ENCODE results near the gene FGFBP2. TPM values are rescaled to one million over a fixed set of nuclear protein-coding genes. Genes with fewer than 3 reads are reported as not detected.
"Not testable (repeated sequence)": the region's sequence is repeated elsewhere in the genome, so short reads cannot be mapped to it uniquely, and the experiment has no call there.

FGFBP2 gene
- total RNA-seq, 8 experiments from 2014 or later, result 0.38 to 7.9 (median 0.71) TPM; not detected in 3

GRCh38 chr4:15918484-15919129 lies 44.4 kb downstream of the FGFBP2 start:
- no peak for ATAC-seq (replicated peaks in 6 of 8)
- Histone ChIP-seq H3K4me3 (no peak overlapping the region), H3K27ac (no peak overlapping the region), H3K4me1 (replicated peaks in 1 of 2) (no peaks in the 10 kb centered on the region)
- 21 to 100% (median 94%) methylated on average over 1 to 4 of the region's 4 CpGs; no CpG with 5 or more reads in 4 of the 10 experiments for WGBS, 10 experiments
- in situ Hi-C loops (cut with MboI; ENCODE audit: low pct_unique_long_range_greater_than_20kb in 2 of 9, low sequenced_read_pairs in 9 of 9, unreplicated experiment in 9 of 9), result no loop called here

- in situ Hi-C loops (cut with MboI; ENCODE audit: low pct_unique_long_range_greater_than_20kb in 2 of 9, low sequenced_read_pairs in 9 of 9, unreplicated experiment in 9 of 9), result no loop called here
- ATAC-seq (replicated peaks in 6 of 8), result no peak
- WGBS, 10 experiments, result 29 to 100% (median 70%) methylated on average over 1 to 2 of the region's 2 CpGs; no CpG with 5 or more reads in 4 of the 10 experiments
- H3K4me1 ChIP-seq (replicated peaks in 1 of 2), result no peaks in the 10 kb centered on the region
- H3K27ac ChIP-seq, result no peak overlapping the region
- H3K4me3 ChIP-seq, result no peak overlapping the region
Measured at GRCh38 chr4:15917297-15917696, 45.7 kb downstream of the FGFBP2 start.

- in situ Hi-C loops (cut with MboI; ENCODE audit: low pct_unique_long_range_greater_than_20kb in 2 of 9, low sequenced_read_pairs in 9 of 9, unreplicated experiment in 9 of 9); ATAC-seq (replicated peaks in 6 of 8); H3K4me1 ChIP-seq (replicated peaks in 1 of 2); H3K27ac ChIP-seq; H3K4me3 ChIP-seq: not testable (repeated sequence)
- WGBS, 10 experiments, result 27 to 81% (median 50%) methylated on average over 1 to 6 of the region's 9 CpGs; no CpG with 5 or more reads in 6 of the 10 experiments
Measured at GRCh38 chr4:15916358-15916757, 46.6 kb downstream of the FGFBP2 start.

DNA sequence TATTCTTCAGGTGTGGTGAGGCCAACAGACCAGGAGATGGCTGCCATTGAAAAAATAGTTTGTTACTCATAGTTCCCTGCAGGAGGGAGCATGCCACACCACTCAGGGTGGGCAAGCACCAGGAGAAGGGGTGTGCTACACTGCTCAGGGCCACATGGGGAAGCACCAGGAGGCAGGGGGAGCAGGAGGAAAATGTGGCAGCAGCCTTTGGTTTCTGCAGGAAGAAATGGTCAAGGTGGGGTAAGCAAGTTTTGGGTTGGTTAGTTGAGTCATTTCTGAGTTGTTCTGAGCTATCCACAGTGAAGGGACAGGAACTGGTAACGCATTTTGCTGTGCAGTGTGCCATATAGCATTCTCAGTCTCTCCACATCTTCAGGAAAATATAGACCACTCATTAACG lies 48.2 kb downstream of the FGFBP2 start:
- in situ Hi-C loops (cut with MboI; ENCODE audit: low pct_unique_long_range_greater_than_20kb in 2 of 9, low sequenced_read_pairs in 9 of 9, unreplicated experiment in 9 of 9), result no loop called here
- ATAC-seq (replicated peaks in 6 of 8), result no peak
- no peak overlapping the region for H3K27ac ChIP-seq
- WGBS, 10 experiments, result 60 to 88% (median 62%) methylated on average over 2 of the region's 2 CpGs; no CpG with 5 or more reads in 6 of the 10 experiments
- no peak overlapping the region for H3K4me3 ChIP-seq
- no peaks in the 10 kb centered on the region for H3K4me1 ChIP-seq (replicated peaks in 1 of 2)

- no peak overlapping the region for H3K4me3 ChIP-seq
- in situ Hi-C loops (cut with MboI; ENCODE audit: low pct_unique_long_range_greater_than_20kb in 2 of 9, low sequenced_read_pairs in 9 of 9, unreplicated experiment in 9 of 9), result no loop called here
- ATAC-seq (replicated peaks in 6 of 8), result no peak
- H3K4me1 ChIP-seq (replicated peaks in 1 of 2), result no peaks in the 10 kb centered on the region
- 31 to 100% (median 85%) methylated on average over 1 to 4 of the region's 4 CpGs; no CpG with 5 or more reads in 2 of the 10 experiments for WGBS, 10 experiments
- H3K27ac ChIP-seq, result no peak overlapping the region
Measured at GRCh38 chr4:15914291-15914690, 48.7 kb downstream of the FGFBP2 start.

DNA sequence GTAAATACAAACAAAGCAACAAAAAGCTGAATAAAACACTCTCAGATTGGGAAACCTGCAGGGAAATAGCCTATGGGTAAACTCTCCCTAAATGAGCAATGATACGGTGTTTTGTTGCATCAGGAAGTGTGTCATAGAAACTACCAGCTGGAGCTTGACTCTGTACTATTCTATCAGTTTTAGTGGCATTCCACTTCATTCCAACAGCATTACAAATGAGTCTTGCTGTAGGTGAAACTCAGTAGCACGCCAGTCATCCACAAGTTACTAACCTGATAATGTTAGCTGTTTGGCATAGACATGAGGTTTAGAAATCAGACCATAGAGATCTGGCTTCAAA lies 49.4 kb downstream of the FGFBP2 start:
- 0 to 88% (median 56%) methylated on average over 1 to 2 of the region's 2 CpGs; no CpG with 5 or more reads in 3 of the 10 experiments for WGBS, 10 experiments
- Histone ChIP-seq H3K4me3 (no peak overlapping the region), H3K27ac (no peak overlapping the region), H3K4me1 (replicated peaks in 1 of 2) (no peaks in the 10 kb centered on the region)
- peak in 2 of 8 experiments; percentile 54 to 61 for ATAC-seq (replicated peaks in 6 of 8)
- in situ Hi-C loops (cut with MboI; ENCODE audit: low pct_unique_long_range_greater_than_20kb in 2 of 9, low sequenced_read_pairs in 9 of 9, unreplicated experiment in 9 of 9), result no loop called here

- in situ Hi-C loops (cut with MboI; ENCODE audit: low pct_unique_long_range_greater_than_20kb in 2 of 9, low sequenced_read_pairs in 9 of 9, unreplicated experiment in 9 of 9), result no loop called here
- H3K4me3 ChIP-seq, result no peak overlapping the region
- no peak for ATAC-seq (replicated peaks in 6 of 8)
Measured at GRCh38 chr4:15912961-15913630, 49.9 kb downstream of the FGFBP2 start.

DNA sequence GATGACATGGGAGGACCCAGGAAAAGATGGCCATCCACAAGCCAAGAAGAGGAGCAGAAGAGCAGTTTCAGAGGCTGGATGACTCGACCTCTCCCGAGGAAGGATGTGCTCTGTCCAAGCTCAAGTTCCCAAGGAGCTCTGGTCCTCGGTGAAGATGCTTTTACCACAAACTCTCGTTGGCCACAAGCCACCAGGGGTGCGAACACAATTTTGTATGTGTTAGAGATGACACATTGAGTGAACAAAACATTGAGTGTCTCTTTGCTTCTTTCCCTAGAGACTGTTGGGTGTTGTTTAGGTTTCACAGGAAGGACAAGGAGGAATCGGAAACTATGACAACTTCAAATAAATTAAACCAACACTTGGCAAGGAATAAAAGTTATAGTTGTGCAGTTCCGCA lies 50.7 kb downstream of the FGFBP2 start:
- H3K4me3 ChIP-seq, result no peak overlapping the region
- no peaks in the 10 kb centered on the region for H3K4me1 ChIP-seq (replicated peaks in 1 of 2)
- ATAC-seq (replicated peaks in 6 of 8), result no peak
- in situ Hi-C loops (cut with MboI; ENCODE audit: low pct_unique_long_range_greater_than_20kb in 2 of 9, low sequenced_read_pairs in 9 of 9, unreplicated experiment in 9 of 9), result no loop called here
- H3K27ac ChIP-seq, result no peak overlapping the region
- WGBS, 10 experiments, result 40 to 100% (median 81%) methylated on average over 1 to 7 of the region's 7 CpGs

More at GRCh38 chr4:15912961-15913630, 49.9 kb downstream of the FGFBP2 start:
- 13 to 100% (median 69%) methylated on average over 1 to 8 of the region's 8 CpGs for WGBS, 10 experiments
- Histone ChIP-seq H3K4me1 (replicated peaks in 1 of 2) (no peaks in the 10 kb centered on the region), H3K27ac (no peak overlapping the region)

Other genes starting within 250 kb of the FGFBP2 start
- gene CD38, start 184.8 kb downstream of the FGFBP2 start, total RNA-seq, result 1 to 10 TPM in 1 of 8 experiments, under 1 TPM in 7; 0.14 to 2.6 (median 0.71) TPM
- gene FGFBP1, start 24.4 kb downstream of the FGFBP2 start, total RNA-seq, result 10 to 100 TPM in 1 of 8 experiments, 1 to 10 TPM in 1, under 1 TPM in 2, not detected in 4; 0.14 to 10.7 (median 1.2) TPM
- gene PROM1, start 120.8 kb upstream of the FGFBP2 start, total RNA-seq, result 10 to 100 TPM in 4 of 8 experiments, 1 to 10 TPM in 3, not detected in 1; 1.8 to 45.1 (median 10.1) TPM

Measured in motor neuron (in vitro differentiated cells).